Transverse colon (tissue), 4 donors: Measurements from ENCODE around the gene RALGPS1.

Experiments used
- POLR2A ChIP-seq: fragments of 450-650 bp; IDR thresholded peaks from one replicate; pipeline ENCODE4 v1.6.1; 2016; ENCODE audit warnings: antibody characterized with exemption, mild to moderate bottlenecking, moderate library complexity
- POLR2AphosphoS5 ChIP-seq, 3 donors: sonication (generic); formaldehyde crosslinking; IDR thresholded peaks; one replicate each; pipeline ENCODE4 v1.6.1; 2016; ENCODE audit warnings: antibody characterized with exemption in 3 of 3
- TF ChIP-seq, protein P1 (sequence below), 5 experiments: fragments of 200-600 bp in 3 of 5; fragments of 450-650 bp in 2 of 5; sonication (generic) in 3 of 5; IDR thresholded peaks; 1 replicate in 2 of 5; 2 replicates in 3 of 5; pipeline ENCODE4 v1.5.1; 2016 to 2017; ENCODE audit warnings: antibody characterized with exemption in 5 of 5, inconsistent platforms in 3 of 5, mild to moderate bottlenecking in 2 of 5, moderate library complexity in 1 of 5

DNA sequence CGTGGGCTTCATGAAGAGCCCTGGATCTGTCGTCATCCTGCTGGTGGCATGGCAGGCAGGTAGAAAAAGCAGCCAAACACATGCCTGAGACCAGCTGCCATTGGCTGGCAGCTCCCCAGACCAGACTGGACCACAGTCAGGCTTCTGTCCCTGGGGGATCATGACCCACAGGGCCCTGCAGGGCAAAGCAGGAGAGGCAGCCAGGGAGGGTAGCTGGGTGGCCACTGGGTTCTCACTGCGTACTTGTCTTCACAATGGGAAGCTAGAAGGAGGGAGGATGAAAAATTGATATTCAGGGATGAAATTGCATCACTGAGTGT lies 282.2 kb downstream of the RALGPS1 start:
- TF ChIP-seq, protein P1, sequence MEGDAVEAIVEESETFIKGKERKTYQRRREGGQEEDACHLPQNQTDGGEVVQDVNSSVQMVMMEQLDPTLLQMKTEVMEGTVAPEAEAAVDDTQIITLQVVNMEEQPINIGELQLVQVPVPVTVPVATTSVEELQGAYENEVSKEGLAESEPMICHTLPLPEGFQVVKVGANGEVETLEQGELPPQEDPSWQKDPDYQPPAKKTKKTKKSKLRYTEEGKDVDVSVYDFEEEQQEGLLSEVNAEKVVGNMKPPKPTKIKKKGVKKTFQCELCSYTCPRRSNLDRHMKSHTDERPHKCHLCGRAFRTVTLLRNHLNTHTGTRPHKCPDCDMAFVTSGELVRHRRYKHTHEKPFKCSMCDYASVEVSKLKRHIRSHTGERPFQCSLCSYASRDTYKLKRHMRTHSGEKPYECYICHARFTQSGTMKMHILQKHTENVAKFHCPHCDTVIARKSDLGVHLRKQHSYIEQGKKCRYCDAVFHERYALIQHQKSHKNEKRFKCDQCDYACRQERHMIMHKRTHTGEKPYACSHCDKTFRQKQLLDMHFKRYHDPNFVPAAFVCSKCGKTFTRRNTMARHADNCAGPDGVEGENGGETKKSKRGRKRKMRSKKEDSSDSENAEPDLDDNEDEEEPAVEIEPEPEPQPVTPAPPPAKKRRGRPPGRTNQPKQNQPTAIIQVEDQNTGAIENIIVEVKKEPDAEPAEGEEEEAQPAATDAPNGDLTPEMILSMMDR (IDR thresholded peaks at IDR 0.05) = no peak
- no peak for TF ChIP-seq POLR2AphosphoS5 (IDR thresholded peaks at IDR 0.05)
- TF ChIP-seq POLR2A = no peak
